Dendritic cell treated with granulocyte-macrophage colony-stimulating factor and Interleukin-4, amounts not matched to agents 40 ng/mL and 50 ng/mL, for 4 days (primary cell): ENCODE measurements around the gene ACOT11.
"Not testable (repeated sequence)": the region's sequence is repeated elsewhere in the genome, so short reads cannot be mapped to it uniquely, and the experiment has no call there.

Experiments used
- H3K27ac Mint-ChIP-seq: one replicate; pipeline ENCODE4 v1.8.0; 2022; ENCODE audit warnings: mild to moderate bottlenecking, mixed read lengths
- H3K27me3 Mint-ChIP-seq: one replicate; pipeline ENCODE4 v1.8.0; 2022; ENCODE audit warnings: mild to moderate bottlenecking, mixed read lengths
- H3K36me3 Mint-ChIP-seq: one replicate; pipeline ENCODE4 v1.8.0; 2022; ENCODE audit warnings: low read depth, mixed read lengths
- H3K4me1 Mint-ChIP-seq: one replicate; pipeline ENCODE4 v1.8.0; 2022; ENCODE audit warnings: low read depth, mixed read lengths
- H3K4me3 Mint-ChIP-seq: one replicate; pipeline ENCODE4 v1.8.0; 2022; ENCODE audit warnings: mild to moderate bottlenecking, moderate library complexity, mixed read lengths
- H3K9me3 Mint-ChIP-seq: one replicate; pipeline ENCODE4 v1.8.0; 2022; ENCODE audit warnings: mixed read lengths
- intact Hi-C: fragments of 100-400 bp; cut with micrococcal nuclease; formaldehyde crosslinking; loops from one replicate; pipeline ENCODE4 v1.15.0; 2022

The ACOT11 gene

DNA sequence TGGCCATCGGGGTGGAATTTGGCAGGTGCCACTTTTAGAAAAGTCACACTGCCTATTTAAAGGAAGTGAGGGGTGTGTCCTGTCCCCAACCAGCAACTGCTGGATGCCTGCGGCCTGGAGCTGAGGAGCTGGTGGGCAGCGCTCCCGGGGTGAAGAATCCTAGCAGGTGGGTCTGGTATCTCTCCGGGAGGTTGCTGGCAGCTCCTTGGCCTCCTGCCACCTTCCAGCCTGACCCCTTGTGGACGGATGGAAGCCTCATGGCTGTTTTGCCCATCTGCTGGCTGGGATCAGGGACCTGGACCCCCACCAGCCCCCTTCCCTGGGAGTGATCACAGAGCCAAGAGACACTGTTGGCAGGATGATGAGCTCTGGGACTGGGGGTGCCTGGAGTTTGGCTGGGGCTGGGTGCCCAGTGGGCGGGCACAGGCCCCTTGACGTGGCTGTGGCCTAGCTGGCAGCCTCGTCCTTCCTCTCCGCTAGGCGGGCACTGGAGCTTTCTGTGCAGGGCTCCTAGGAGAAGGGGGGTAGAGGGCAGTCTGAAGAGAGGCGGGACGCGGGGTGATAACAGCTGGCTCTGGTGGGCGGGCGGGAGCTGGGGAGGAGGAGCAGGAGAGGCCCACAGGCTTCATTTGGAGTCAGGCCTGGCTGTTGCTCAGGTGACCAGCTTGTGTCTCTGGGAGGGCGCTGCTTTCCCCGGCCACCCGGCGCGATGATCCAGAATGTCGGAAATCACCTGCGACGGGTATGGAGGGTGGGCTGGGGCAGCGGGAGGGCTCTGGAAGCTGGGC lies at the start of gene ACOT11:
Gene ACOT11 (plus strand): TSS at position 628 of the 788 bp plus-strand sequence. CDS start 82 bp downstream, at position 710.
- Mint-ChIP-seq H3K36me3 (no peaks in the 10 kb centered on the region), H3K27me3 (peaks cover 2% of the 10 kb centered on the region), H3K27ac (peak within 1 kb of the TSS; percentile 63), H3K4me1 (peaks cover 55% of the 10 kb centered on the region), H3K9me3 (no peaks in the 10 kb centered on the region), H3K4me3 (peak within 1 kb of the TSS; percentile 65)
- intact Hi-C loops, result no loop called here

DNA sequence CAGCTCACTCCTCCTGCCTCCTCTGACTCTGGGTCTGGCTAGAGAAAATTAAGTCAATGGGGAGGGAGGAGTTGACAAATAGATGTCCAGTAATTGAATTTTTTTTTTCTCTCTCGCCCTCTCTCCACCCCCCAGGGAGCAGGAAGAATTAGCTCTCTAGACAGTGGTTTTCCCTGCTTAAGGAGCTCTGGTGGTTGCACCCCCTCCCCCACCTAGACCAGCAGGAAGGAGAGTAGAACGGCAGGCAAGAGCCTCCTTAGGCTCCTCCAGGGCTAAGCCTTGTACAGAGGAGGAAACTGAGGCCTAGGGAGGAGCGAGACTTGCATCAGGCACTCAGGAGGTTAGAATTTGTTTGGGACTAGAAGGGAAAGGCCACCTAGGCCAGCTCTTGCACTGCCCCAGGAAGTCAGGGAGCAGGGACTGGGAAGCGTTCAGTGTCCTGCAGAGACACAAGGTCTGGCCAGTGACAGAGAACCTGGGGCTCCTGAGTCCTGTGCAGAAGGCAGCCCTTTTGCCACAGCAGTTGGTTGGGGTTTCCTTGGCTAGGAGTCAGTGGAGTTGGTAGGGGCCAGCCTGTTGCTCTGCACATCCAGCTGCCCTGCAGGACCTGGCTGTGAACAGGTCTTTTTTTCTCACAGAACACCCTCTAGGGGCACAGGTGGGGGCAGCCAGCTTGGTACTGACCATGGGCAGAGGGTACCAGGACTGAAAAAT lies 49.5 kb upstream of the ACOT11 start:
- Mint-ChIP-seq H3K4me1 (peaks cover 5% of the 10 kb centered on the region), H3K27me3 (peaks cover 50% of the 10 kb centered on the region), H3K9me3 (peaks cover 24% of the 10 kb centered on the region), H3K4me3 (peak overlapping the region; percentile 24), H3K27ac (no peak overlapping the region), H3K36me3 (no peaks in the 10 kb centered on the region)
- intact Hi-C loops, result loop anchor here (10.0 kb wide), 1 partner anchor 316 kb away; no protein-coding TSS in a partner anchor

DNA sequence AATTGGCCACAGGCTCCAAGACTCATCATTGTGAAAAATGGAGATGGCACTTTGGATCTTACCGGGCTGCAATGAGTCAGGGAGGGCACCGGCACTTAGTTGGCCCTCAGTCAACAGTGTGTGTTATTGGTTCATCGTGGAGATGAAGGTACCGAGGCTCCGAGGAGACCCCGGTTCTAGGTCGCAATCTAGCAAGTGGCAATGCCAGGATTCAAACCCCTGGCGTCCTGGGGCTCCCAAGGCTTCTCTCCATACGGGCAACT lies 49.0 kb upstream of the ACOT11 start:
- Mint-ChIP-seq H3K4me3 (peak overlapping the region; percentile 24), H3K27me3 (peaks cover 51% of the 10 kb centered on the region), H3K4me1 (peaks cover 5% of the 10 kb centered on the region)

DNA sequence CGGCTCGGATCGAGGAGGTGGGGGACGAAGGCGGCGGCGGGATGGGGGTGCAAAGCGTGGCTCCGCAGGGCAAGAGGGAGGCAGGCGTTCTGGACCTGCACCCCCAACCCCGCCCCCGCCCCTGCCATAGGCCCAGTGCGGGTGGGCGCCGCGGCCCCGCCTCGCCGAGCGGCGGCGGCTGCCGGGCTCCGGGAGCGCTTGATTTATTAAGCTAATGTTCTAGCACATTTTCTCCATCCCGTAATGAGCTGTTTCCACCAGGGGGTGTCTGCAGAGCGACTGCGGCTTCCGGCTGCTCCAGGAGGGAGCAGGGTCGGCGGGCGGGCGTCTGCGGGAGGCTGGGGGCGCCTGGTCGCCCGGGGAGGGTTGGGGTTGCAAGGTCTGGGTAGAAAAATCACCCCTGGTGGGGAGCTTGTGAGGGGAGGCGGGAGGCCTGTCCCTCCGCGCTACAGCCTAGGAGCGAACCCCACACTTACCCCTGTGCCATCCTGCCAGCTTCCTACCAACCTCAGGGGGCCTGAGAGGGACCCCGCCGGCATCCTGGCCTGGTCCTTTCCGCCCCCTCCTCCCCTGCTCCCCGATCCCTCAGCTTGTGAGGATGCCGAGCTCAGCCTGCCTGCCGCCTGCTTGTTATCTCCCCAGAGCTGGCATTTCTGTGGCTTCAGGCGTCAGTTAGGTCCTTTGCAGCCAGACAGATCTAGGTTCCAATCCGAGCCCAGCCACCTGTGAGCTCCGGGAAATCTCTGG lies 48.5 kb upstream of the ACOT11 start:
- H3K4me1 Mint-ChIP-seq, result peaks cover 5% of the 10 kb centered on the region
- H3K9me3 Mint-ChIP-seq, result peaks cover 24% of the 10 kb centered on the region
- peaks cover 51% of the 10 kb centered on the region for H3K27me3 Mint-ChIP-seq
- intact Hi-C loops, result loop anchor here (10.0 kb wide), 1 partner anchor 315 kb away; no protein-coding TSS in a partner anchor
- H3K27ac Mint-ChIP-seq, result no peak overlapping the region
- H3K4me3 Mint-ChIP-seq, result peak overlapping the region; percentile 24
- H3K36me3 Mint-ChIP-seq, result no peaks in the 10 kb centered on the region

More for the DNA sequence above, 49.0 kb upstream of the ACOT11 start:
- no peak overlapping the region for H3K27ac Mint-ChIP-seq
- intact Hi-C loops, result loop anchor here (10.0 kb wide), 1 partner anchor 316 kb away; no protein-coding TSS in a partner anchor
- H3K36me3 Mint-ChIP-seq, result no peaks in the 10 kb centered on the region
- H3K9me3 Mint-ChIP-seq, result peaks cover 24% of the 10 kb centered on the region

DNA sequence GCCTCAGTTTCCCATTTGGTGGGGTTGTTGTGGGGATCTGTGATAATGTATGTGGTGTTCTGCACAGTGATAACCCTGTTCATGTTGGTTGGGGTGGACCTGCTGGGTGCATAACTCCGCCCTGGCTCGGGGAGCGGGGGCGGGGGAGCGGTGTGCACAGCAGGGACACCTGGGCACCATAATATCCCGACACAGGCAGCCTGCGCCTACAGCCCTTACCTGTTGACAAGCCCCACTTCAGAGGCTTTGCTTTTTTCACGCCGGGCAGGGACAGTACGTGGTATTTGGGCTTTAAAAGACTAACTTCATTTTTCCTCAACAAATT lies 48.0 kb upstream of the ACOT11 start:
- no peaks in the 10 kb centered on the region for H3K36me3 Mint-ChIP-seq
- no peak overlapping the region for H3K4me3 Mint-ChIP-seq
- H3K27ac Mint-ChIP-seq, result no peak overlapping the region
- intact Hi-C loops, result no loop called here
- H3K4me1 Mint-ChIP-seq, result peaks cover 5% of the 10 kb centered on the region
- peaks cover 49% of the 10 kb centered on the region for H3K27me3 Mint-ChIP-seq
- H3K9me3 Mint-ChIP-seq, result peaks cover 24% of the 10 kb centered on the region

DNA sequence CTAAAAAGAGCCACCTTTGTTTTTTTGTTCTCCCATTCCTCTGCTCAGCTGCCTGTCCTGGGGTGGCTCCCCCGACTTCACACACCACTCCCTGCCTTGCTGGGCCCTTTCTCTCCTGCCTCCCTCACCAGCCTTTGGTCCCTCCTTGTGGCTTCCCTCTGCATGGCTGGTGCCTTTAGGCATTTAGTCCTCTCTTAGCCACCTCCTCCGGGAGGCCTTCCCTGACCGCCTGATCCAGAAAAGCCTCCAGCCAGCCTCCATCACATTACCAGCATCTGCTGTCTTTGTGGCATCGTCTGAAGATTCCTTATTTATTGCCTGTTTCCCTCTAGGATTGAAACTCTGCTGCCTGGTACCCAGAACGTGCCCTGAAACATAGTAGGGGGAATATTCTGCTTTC lies 46.2 kb upstream of the ACOT11 start:
- Mint-ChIP-seq H3K4me3 (no peak overlapping the region), H3K27ac (no peak overlapping the region), H3K27me3 (peaks cover 44% of the 10 kb centered on the region), H3K36me3 (no peaks in the 10 kb centered on the region), H3K9me3 (peaks cover 18% of the 10 kb centered on the region), H3K4me1 (peaks cover 5% of the 10 kb centered on the region)
- intact Hi-C loops, result no loop called here

DNA sequence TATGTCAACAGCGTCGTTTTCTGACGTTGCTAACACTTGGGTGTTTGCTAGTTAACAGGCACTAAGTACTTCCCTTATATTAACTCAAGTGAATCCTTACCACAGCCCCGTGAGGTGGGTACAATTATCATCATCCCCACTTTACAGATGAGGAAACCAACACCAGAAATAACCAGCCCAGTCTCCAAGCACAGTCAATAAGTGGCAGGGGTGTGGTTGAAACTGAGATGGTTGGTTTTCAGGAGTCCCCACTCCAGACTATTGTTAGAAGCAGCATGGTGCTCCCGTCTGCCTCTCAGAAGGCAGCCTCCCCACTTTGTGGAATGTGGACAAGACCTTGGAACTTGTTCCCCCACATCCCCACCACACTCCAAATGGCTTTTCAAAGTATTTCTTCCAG lies 45.7 kb upstream of the ACOT11 start:
- intact Hi-C loops, result no loop called here
- Mint-ChIP-seq H3K4me1 (peaks cover 5% of the 10 kb centered on the region), H3K36me3 (no peaks in the 10 kb centered on the region), H3K9me3 (peaks cover 13% of the 10 kb centered on the region), H3K27me3 (peaks cover 41% of the 10 kb centered on the region), H3K27ac (no peak overlapping the region), H3K4me3 (no peak overlapping the region)

DNA sequence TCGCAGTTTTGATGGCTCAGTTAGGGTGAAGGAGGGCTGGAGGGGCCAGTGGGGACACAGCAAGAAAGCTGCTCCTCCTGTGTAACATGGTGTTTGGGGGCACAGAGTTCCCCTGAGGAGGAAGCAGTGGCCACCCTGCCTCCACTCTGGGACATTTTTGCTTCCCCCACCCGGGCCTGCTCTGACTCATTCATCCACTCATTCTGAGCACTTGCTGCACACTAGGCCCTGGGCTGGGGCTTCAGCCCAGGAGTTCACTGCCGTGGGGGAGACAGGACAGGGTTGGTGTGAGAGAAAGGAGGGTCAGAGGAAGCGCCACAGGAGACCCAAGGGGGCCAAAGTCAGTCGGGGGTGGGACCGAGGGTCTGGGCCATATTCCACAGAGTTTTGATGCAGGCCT lies 41.4 kb upstream of the ACOT11 start:
- no peaks in the 10 kb centered on the region for H3K9me3 Mint-ChIP-seq
- no peak overlapping the region for H3K4me3 Mint-ChIP-seq
- no peak overlapping the region for H3K27ac Mint-ChIP-seq
- H3K4me1 Mint-ChIP-seq, result no peaks in the 10 kb centered on the region
- no peaks in the 10 kb centered on the region for H3K36me3 Mint-ChIP-seq
- H3K27me3 Mint-ChIP-seq, result peaks cover 4% of the 10 kb centered on the region
- intact Hi-C loops, result no loop called here

DNA sequence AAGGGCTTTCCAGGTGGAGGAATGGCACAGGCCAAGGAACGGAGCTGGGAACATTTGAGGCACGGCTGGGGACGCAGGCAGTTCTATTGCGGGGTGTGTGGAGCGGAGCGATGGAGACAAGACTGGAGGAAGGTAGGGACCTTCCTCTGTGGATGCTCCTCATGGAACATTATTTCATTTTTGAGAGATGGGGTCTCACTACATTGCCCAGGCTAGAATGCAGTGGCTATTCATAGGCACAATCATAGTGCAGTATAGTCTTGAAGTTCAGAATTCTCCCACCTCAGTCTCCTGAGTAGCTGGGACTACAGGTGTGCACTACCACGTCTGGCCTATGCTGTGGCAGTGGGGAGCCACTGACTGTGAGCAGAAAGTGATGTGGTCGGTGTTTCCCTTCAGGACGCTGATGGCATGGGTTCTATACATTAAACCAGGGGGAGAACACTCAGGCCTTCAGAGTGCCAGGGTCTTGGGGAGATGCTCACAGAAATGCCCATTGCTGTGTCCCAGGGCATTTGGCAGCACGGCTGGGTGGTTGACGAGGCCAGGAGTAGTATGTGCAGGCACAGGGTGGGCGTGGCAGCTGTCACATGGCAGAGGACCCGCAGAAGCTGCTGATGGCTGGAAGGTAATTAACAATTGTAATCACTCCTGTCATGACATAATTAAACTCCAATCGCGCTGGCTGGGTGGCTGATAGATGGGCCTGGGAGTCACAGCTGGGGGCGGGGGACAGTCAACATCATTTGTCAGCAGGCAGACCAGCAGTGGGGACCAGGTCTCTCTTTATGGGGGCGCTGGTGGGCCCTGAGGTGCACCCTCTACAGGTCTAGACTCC lies 40.8 kb upstream of the ACOT11 start:
- peaks cover 1% of the 10 kb centered on the region for H3K27me3 Mint-ChIP-seq
- no peaks in the 10 kb centered on the region for H3K4me1 Mint-ChIP-seq
- intact Hi-C loops, result no loop called here
- no peak overlapping the region for H3K4me3 Mint-ChIP-seq
- no peaks in the 10 kb centered on the region for H3K9me3 Mint-ChIP-seq
- H3K27ac Mint-ChIP-seq, result no peak overlapping the region
- H3K36me3 Mint-ChIP-seq, result no peaks in the 10 kb centered on the region

DNA sequence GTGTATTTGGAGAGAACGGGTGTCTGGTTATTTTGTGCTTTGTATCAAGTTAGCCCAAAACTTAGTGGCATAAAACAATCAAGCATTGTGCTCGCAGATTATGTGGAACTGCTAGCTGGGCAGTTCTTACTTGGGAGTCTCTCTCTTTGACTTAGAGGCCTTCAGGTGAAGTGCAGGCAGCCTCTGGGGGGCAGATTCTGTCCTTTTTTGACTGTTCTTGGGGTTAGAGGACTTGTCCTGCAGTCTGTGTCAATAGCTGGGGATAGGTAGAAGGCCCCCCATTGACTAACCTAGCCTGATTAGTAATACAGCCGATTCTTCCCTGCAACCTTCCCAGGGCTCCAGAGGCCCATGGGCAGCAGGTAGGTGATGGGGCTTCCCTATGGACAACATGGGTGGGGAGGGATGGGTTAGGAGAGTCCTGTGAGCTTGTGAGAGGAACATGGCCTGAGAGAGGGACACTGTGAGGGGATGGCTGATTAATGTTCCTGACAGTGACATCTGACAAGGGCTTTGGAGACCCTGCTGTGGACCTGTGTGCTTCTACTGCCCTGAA lies 37.2 kb upstream of the ACOT11 start:
- Mint-ChIP-seq H3K27ac (no peak overlapping the region), H3K4me1 (no peaks in the 10 kb centered on the region), H3K9me3 (no peaks in the 10 kb centered on the region), H3K4me3 (no peak overlapping the region), H3K36me3 (no peaks in the 10 kb centered on the region), H3K27me3 (no peaks in the 10 kb centered on the region)
- intact Hi-C loops, result no loop called here

DNA sequence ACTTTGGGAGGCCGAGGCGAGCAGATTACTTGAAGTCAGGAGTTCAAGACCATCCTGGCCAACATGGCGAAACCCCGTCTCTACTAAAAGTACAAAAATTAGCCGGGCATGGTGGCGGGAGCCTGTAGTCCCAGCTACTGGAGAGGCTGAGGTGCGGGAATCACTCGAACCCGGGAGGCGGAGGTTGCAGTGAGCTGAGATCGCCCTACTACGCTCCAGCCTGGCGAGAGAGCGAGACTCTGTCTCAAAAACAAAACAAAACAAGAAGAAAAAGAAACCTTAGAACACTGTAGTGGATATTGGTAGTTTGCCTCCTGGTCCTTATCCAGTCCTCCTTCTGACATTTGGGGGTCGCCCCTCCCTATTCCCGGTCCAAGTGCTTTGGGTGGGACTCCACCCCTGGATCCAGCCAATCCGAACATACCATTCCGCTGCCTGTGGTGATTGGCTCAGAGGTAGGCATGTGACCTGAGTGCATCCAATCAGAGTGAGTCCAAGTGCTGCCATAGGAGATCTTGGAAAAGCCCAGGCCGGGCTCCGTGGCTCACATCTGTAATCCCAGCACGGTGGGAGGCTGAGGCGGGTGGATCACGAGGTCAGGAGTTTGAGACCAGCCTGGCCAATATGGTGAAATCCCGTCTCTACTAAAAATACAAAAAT lies 34.0 kb upstream of the ACOT11 start:
- intact Hi-C loops, H3K27ac Mint-ChIP-seq, H3K27me3 Mint-ChIP-seq, H3K9me3 Mint-ChIP-seq, H3K4me1 Mint-ChIP-seq, H3K4me3 Mint-ChIP-seq, H3K36me3 Mint-ChIP-seq: not testable (repeated sequence)

DNA sequence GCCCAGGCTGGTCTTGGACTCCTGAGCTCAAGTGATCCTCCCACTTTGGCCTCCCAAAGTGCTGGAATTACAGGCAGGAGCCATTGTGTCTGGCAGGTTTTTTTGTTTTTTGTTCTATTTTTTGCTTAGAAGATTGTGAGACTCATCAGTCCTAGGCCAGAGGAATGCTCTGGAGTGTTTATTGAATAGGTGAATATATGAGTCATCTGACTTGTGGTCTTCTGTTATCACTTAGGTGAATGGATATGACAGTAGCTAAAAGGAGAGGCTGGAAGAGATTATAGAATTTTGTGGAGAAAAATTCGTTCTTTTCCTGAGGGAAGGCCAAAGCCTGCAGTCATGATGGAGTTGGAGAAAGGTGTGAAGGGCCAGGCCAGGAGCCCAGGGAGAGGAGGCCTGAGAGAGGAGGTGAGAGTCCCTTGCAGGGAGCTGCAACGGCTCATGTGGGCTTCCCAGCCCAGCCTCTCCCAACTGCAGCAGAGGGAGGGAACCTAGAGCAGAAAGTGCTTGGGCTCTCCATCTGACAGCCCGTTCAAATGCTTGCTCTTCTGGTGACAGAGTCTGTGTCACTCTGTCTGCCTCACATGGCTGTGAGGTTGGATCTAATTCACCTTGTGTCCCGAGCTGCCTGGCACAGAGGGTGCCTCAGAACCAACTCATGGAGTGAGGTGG lies 31.6 kb upstream of the ACOT11 start:
- intact Hi-C loops, result no loop called here
- Mint-ChIP-seq H3K36me3 (no peaks in the 10 kb centered on the region), H3K4me1 (no peaks in the 10 kb centered on the region), H3K27me3 (no peaks in the 10 kb centered on the region), H3K9me3 (no peaks in the 10 kb centered on the region), H3K4me3 (no peak overlapping the region), H3K27ac (no peak overlapping the region)
